ENCODE data around the gene SLC35E4. TPM values are rescaled to one million over a fixed set of nuclear protein-coding genes. Genes with fewer than 3 reads are reported as not detected.

The SLC35E4 gene, protein sequence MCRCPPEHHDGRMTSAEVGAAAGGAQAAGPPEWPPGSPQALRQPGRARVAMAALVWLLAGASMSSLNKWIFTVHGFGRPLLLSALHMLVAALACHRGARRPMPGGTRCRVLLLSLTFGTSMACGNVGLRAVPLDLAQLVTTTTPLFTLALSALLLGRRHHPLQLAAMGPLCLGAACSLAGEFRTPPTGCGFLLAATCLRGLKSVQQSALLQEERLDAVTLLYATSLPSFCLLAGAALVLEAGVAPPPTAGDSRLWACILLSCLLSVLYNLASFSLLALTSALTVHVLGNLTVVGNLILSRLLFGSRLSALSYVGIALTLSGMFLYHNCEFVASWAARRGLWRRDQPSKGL
- 12.2 and 14.8 TPM in 2 replicates for total RNA-seq

DNA sequence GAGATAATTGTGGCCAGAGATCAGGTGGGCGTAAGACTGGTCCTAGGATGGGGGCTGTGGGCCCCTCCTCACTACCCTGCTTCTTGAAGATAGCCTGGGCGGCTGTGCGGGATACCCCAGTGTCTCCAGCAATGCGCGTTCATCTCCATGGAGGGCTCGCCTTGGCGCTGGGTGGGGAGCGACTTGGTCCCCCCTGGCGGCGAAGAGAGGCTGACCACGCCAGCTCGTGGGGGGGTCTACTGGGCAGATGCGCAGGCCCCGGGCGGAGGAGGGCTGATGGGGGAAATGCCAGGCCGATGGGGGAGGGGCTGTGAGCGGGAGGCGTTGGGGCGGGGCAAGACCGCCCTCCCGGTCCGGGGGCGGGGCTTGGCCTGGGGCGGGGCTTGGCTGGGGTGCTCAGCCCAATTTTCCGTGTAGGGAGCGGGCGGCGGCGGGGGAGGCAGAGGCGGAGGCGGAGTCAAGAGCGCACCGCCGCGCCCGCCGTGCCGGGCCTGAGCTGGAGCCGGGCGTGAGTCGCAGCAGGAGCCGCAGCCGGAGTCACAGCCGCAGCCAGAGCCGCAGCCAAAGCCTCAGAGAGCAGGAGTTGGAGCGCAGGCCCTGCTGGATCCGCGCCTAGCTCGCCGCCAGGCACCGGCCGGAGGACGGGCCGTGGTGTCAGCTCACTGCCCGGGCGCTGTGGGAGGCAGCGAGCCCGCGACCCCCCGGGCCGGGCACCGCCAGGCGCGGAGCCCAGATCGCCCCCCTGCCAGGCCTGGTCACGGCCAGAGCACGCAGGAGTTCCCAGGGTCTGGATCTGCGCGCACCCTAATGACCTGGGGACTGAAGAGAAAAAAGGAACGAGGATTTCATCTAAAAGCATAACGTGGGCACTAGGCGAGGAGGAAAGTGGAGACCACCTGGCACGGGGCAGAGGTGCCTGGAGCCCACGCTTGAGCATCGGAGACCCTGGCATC is at the start of gene SLC35E4:
Gene SLC35E4, plus strand, starts transcription at position 509 of the 953 bp plus-strand sequence. CDS start 670 bp downstream, outside the sequence.

DNA sequence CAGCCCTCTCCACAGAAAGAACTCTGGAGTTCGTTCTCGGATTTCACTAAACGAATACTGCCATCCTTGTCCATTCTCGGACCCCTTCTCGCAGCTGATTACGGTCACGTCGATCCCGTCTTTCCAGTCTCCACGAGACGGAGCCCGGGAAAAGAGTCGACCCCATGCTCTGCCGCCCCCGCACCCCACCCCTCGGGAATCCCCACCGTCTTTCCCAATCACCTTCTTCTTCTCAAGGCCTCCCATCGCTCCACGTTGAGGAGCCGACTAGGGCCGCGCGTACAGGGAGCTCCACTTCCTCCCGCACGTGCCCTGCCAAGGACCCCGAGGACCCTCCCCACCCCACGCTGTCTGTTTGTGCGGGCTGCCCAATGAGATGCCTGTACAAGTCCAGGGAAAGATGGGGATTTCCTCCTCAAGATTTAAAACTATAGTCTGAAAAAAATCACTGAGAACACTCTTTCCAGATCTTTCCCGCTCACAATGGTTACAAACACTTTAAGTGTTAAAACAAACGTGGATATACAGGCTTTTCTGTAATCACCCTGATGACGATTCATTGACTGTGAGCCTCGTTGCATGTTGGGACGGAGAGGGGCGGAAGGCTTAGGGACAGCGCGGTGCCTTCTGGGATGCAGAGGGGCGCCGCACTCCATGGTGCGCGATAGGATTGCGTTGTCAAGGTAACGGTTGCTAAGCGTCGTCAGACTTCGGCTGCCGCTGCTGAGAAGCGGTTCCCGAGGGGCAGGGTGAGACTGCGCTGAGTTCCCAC is 43.8 kb upstream of the SLC35E4 start, which contains the start of gene PES1:
Gene PES1, minus strand, starts transcription at position 323 of the 772 bp plus-strand sequence. Its CDS starts 77 bp downstream, at position 246.

DNA sequence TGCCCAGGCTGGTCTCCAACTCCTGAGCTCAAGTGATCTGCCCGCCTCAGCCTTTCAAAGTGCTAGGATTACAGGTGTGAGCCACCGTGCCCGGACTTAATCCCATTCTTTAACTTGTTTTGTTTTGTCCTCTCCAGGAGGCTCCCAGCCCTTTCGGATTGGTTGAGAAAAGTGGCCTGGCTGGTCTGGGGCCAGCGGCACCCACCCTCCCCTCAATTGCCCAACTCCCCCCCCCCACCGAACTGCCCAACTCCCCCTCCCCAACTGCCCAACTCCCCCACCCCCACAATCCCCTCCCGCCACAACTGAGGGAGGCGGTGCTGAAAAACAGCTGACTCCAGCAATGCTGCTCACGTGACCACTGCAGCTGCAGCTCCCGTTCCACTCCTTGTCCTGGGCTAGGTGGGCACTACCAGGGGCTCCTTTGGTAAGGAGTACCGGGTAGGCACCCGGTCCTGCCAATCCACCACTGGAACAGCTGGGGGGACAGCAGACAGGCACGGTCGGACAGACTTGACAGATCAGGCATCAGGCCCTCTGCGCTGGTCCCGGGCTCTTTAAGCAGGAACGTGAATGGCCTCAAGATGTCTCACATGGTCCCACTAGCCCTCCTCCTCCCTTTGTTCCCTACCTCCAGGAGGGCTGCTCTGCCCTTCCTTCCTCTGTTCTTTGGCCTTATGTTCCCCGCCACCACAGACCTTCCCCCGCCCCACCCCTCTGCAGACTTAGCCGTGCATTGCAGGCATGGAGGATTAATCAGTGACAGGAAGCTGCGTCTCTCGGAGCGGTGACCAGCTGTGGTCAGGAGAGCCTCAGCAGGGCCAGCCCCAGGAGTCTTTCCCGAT is 28.9 kb upstream of the SLC35E4 start, which contains the start of gene TCN2:
Gene TCN2, plus strand, starts transcription at position 720 of the 845 bp plus-strand sequence. CDS start 158 bp downstream, outside the sequence.

DNA sequence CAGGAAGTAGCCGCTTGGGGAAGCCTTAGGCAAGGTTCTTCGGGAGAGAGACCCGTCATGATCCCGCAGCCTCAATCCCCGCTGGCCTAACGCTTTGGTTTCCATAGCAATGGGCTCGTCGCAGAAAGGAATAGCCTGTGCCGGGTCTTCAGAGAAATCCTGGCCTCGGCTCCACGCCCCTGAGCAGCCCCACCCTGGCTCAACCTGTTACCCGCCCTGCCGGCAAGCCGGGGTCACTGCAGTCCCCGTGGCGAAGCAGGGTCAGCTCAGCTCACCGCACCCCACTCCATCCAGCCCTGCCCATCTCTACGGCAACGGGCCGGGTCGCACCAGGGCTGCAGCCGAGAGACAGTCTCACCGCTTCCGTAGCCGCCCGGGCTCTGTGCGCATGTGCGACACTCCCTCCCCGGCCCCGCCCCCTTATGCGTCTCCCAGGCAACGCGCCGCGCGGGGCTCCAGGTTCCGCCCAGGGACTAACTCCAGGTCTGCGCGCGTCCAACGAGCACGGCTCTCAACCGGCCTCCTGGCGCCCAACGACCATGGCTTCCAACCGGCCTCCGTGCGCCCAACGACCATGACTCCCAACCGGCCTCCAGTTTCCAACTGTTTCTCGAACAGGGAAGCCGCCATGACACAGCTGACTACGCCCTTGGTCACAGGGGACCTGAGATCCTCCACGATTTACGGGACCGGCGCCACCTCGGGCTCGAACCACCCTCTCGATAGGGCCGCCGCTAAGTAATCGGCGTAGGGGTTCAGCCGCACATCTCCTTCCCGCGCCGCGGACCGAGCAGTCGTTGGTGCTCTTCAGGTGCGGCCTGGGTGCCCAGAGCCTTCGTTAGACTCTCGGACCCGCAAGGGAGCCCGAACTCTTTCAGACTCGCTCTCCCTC is 32.2 kb downstream of the SLC35E4 start, which contains the start of gene DUSP18:
Gene DUSP18, minus strand, starts transcription at position 382 of the 892 bp plus-strand sequence. CDS start 3,872 bp downstream, outside the sequence.

DNA sequence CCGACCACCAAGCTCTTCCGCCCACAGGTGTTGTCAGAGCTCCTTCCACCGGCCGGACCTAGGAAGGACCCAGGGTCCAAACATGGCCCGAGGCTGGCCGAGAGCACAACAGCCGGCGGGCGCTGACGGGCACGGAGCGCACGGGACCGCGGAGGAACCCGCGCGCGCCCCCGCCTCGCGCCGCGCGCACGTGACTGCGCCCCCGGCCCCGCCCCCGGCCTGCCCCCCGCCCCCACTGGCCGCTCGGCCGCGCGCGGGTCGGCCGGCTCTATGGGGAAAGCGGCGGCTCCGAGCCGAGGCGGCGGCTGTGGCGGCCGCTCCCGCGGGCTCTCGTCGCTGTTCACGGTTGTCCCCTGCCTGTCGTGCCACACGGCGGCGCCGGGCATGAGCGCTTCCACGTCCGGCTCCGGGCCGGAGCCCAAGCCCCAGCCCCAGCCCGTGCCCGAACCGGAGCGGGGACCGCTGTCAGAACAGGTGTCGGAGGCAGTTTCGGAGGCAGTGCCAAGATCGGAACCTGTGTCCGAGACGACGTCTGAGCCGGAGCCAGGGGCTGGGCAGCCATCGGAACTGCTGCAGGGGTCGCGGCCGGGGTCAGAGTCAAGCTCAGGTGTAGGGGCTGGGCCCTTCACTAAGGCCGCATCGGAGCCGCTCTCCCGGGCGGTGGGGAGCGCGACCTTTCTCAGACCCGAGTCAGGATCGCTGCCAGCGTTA is 59.2 kb downstream of the SLC35E4 start, which contains the start of gene OSBP2:
Gene OSBP2, plus strand, starts transcription at position 235 of the 711 bp plus-strand sequence. Its CDS starts 36 bp downstream, at position 271.

Other genes with a start within 250 kb of the SLC35E4 start
- 17.3 and 25.2 TPM in 2 replicates for gene RNF215, start 248.4 kb upstream of the SLC35E4 start, total RNA-seq
- 28.3 and 30.3 TPM in 2 replicates for gene SEC14L2, start 238.8 kb upstream of the SLC35E4 start, total RNA-seq
- gene MTFP1, start 210.0 kb upstream of the SLC35E4 start, total RNA-seq = 15.5 and 75.1 TPM in 2 replicates
- gene SEC14L3, start 163.8 kb upstream of the SLC35E4 start, total RNA-seq = not detected in 2 replicates
- not detected in 2 replicates for gene SEC14L4, start 130.1 kb upstream of the SLC35E4 start, total RNA-seq
- gene SEC14L6, start 89.0 kb upstream of the SLC35E4 start, total RNA-seq = 4.7 and 8.1 TPM in 2 replicates
- 5.7 and 22.3 TPM in 2 replicates for gene GAL3ST1, start 61.1 kb upstream of the SLC35E4 start, total RNA-seq
- gene PES1, start 43.9 kb upstream of the SLC35E4 start, total RNA-seq = 55.5 and 80.2 TPM in 2 replicates
- 9.1 and 80.5 TPM in 2 replicates for gene TCN2, start 28.6 kb upstream of the SLC35E4 start, total RNA-seq
- gene DUSP18, start 32.1 kb downstream of the SLC35E4 start, total RNA-seq = 5.9 and 9.0 TPM in 2 replicates
- gene OSBP2, start 59.1 kb downstream of the SLC35E4 start, total RNA-seq = 2.0 and 4.8 TPM in 2 replicates